Motor neuron (in vitro differentiated cells): ENCODE measurements around the gene FARP1. TPM values are rescaled to one million over a fixed set of nuclear protein-coding genes. Genes with fewer than 3 reads are reported as not detected.

Experiments
- ATAC-seq, 8 experiments: fragments of 200-7000 bp; cut with Tn5 transposase; replicated peaks in 6 of 8; 2 replicates each; pipeline ENCODE4 v1.8.0; 2021; ENCODE audit warnings: mild to moderate bottlenecking in 8 of 8, moderate library complexity in 8 of 8
- H3K27ac ChIP-seq, 2 donors: fragments of 250-450 bp; sonication (Bioruptor Pico); 2 replicates each; pipeline ENCODE4 v1.9.0; 2021; ENCODE audit warnings: antibody characterized with exemption in 2 of 2, mild to moderate bottlenecking in 2 of 2, moderate library complexity in 1 of 2
- H3K4me1 ChIP-seq, 2 donors: fragments of 250-450 bp; sonication (Bioruptor Pico); replicated peaks in 1 of 2; 2 replicates each; pipeline ENCODE4 v1.6.1; 2021; ENCODE audit warnings: antibody characterized with exemption in 2 of 2, mild to moderate bottlenecking in 2 of 2, moderate library complexity in 1 of 2
- H3K4me3 ChIP-seq, 5 donors: fragments of 250-450 bp; sonication (Bioruptor Pico); 2 replicates each; pipeline ENCODE4 v1.9.0; 2021; ENCODE audit warnings: antibody characterized with exemption in 5 of 5, mild to moderate bottlenecking in 5 of 5, moderate library complexity in 4 of 5
- WGBS, 10 experiments: fragments of 450-650 bp; shearing (Covaris generic); methylation state at CpG; one replicate each; pipeline ENCODE4 v1.0.0; 2022; 5-methylcytosine and 5-hydroxymethylcytosine counted together
- in situ Hi-C, 9 experiments: fragments of 400-800 bp; cut with MboI; loops; one replicate each; pipeline ENCODE4 v1.15.0; 2021; ENCODE audit warnings: low sequenced_read_pairs in 9 of 9, low pct_unique_long_range_greater_than_20kb in 2 of 9; ENCODE audit not compliant: unreplicated experiment in 9 of 9
- total RNA-seq, 8 experiments: library from RNA; unstranded; fragments of 300-600 nt; gene quantifications; 2 replicates each; pipeline versions ENCODE4 v1.2.3 to v1.2.4, GENCODE V29; 2022

FARP1 gene
- total RNA-seq, 8 experiments from 2014 or later, result 6.5 to 349 (median 25.6) TPM

DNA sequence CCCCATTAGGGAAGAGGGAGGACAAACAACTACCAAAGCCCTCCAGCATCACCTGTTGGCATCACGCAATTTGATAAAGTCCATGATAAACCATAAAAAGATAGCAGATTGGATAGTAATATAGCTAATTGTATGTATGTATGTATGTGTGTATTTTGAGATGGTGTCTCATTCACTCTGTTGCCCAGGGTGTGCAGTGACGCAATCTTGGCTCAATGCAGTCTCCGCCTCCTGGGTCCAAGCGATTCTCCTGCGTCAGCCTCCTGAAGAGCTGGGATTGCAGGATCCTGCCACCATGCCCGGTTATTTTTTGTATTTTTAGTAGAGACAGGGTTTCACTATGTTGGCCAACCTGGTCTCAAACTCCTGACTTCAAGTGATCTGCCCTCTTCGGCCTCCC lies 108.8 kb downstream of the FARP1 start:
- Histone ChIP-seq H3K27ac (no peak overlapping the region), H3K4me3 (no peak overlapping the region), H3K4me1 (peaks cover 0 to 5% of the 10 kb centered on the region in 2 donors)
- no peak for ATAC-seq
- WGBS, 10 experiments, result 80 to 100% (median 96%) methylated on average over 1 to 7 of the region's 7 CpGs; no CpG with 5 or more reads in 1 of the 10 experiments
- in situ Hi-C loops, result no loop called here

DNA sequence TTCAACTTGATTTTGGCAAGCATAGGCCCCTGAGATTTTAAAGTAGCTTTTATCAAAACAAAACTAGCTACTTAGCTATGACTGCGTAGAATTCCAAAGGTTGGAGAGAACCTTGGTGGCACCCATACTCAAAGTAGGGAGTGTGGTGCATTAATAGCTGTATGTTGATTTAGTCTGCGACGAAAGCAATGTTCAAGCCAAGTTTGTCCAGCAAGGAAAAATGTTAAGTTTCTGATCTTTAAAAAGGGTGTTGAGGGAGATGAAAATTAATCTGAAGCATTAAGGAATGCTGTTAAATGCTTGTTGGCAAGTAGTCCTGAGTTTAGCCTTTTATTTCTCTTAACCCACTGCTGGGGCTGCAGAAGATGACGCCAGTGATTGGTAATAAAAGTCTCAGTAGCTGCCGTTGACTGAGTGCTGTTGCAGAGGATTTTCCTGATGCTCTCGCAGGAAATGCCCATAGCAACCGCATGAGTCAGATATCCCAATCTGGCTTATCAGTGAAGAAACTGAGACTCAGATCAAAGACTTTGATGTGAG lies 110.1 kb downstream of the FARP1 start:
- peak in 3 of 8 experiments; percentile 39 to 83 (median 80) for ATAC-seq
- WGBS, 10 experiments, result 11 to 90% (median 87%) methylated on average over 2 to 7 of the region's 7 CpGs; no CpG with 5 or more reads in 1 of the 10 experiments
- Histone ChIP-seq H3K4me1 (peaks cover 0 to 5% of the 10 kb centered on the region in 2 donors), H3K4me3 (no peak overlapping the region), H3K27ac (no peak overlapping the region)
- in situ Hi-C loops, result no loop called here

DNA sequence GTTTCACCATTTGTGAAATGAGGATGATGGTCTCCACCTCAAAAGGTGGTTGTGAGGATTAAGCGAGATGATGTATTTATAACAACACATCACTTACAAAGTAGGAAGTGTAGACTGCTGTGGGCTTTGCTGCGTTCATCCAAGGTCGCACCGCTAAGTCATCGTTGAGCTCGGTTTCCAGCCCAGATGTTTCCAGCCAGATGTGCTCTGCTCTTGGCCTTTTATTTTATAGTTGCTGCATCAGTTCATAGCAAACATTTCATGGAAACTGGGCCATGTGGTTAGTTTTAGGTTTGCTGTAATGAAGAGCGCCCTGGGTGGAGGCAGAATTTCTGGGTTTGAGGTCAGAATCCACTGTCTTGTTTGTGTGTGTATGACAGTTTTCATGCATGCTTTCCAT lies 110.6 kb downstream of the FARP1 start:
- H3K4me3 ChIP-seq, result no peak overlapping the region
- no peak overlapping the region for H3K27ac ChIP-seq
- no peak for ATAC-seq
- WGBS, 10 experiments, result 72 to 91% (median 83%) methylated on average over 1 to 6 of the region's 7 CpGs; no CpG with 5 or more reads in 4 of the 10 experiments
- peaks cover 0 to 5% of the 10 kb centered on the region in 2 donors for H3K4me1 ChIP-seq
- in situ Hi-C loops, result no loop called here

DNA sequence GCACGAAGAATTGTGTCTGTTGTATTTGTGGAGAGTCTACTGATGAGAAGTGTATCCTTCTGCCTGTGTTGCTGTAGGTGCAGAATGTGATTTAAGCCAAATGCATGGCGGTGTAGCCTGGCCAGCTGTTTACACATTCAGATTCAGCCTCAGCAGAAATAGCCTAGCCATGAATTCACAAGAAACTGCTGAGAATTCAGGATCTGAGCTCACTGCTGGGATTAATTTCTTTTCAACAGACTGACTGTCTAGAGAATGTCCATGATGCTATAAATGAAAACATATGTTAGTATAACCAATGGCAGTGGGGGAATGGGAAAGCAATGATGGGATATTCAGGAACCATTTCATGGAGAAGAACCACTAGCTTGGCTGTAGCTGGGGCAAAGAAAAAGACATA lies 111.6 kb downstream of the FARP1 start:
- in situ Hi-C loops, result no loop called here
- WGBS, 10 experiments, result 0 to 100% (median 70%) methylated on average over 1 to 2 of the region's 2 CpGs; no CpG with 5 or more reads in 4 of the 10 experiments
- Histone ChIP-seq H3K27ac (no peak overlapping the region), H3K4me1 (peaks cover 0 to 5% of the 10 kb centered on the region in 2 donors), H3K4me3 (no peak overlapping the region)
- peak in 2 of 8 experiments; percentile 13 to 75 for ATAC-seq

DNA sequence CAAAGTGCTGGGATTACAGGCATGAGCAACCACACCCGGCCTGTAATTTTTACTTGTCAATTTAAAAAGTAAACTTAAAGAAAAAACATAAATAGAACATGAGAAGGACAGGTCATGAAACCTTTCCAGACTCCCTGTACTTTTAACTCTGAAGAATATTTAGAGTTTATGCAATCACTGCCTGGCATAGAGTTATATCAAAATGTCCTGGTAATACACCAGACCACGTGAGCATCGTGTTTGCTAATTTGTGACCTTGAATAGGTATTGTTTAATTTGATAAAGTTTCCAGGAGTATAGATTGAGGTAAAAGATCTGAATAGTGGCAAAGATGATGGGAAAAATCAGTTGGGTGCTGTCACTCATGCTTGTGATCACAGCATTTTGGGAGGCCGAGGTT lies 115.3 kb downstream of the FARP1 start:
- H3K4me1 ChIP-seq, result peaks cover 0 to 9% of the 10 kb centered on the region in 2 donors
- no peak overlapping the region for H3K4me3 ChIP-seq
- ATAC-seq, result no peak
- H3K27ac ChIP-seq, result no peak overlapping the region
- in situ Hi-C loops, result no loop called here
- WGBS, 10 experiments, result 83 to 100% (median 98%) methylated on average over 1 to 4 of the region's 4 CpGs; no CpG with 5 or more reads in 2 of the 10 experiments

DNA sequence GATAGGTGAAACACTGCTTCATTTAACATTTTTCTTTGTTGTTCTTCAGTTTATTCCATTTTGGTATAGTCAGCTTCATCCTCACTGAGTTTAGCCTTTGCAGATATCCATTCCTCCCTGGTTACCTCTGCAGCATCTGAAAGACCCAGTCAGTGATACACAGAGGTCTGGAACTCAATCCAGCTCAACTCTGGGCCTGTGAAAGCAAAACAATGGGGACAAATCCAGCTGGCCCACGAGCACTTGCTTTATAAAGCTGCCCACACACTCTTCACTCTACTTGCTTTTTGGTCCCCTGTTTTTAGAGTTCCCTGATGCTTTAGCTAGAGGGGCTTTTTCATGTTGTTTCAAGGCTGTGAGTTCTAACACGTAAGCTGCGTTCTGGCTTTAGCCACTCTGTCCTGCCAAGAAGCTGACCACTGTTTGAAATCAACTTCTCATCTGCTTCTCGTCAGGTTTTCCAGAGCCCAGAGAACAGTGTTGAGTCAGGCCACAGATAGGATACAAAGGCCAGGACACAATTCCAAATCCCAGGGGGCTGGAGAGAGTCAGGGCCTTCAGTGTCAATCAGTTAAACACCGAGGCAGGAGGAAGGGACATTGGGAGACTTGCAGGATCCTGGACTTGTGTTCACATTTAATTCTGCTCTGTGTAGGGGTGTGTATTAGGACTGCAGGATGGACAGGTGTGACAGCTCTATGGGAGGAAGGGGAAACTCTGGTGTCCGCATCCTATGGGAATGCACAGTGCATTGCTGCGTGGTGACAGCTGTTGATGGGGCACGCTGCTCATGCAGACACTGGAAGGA lies 117.7 kb downstream of the FARP1 start:
- ATAC-seq, result peak in 1 of 8 experiments; percentile 40
- in situ Hi-C loops, result no loop called here
- 63 to 100% (median 88%) methylated on average over 1 to 7 of the region's 8 CpGs for WGBS, 10 experiments

DNA sequence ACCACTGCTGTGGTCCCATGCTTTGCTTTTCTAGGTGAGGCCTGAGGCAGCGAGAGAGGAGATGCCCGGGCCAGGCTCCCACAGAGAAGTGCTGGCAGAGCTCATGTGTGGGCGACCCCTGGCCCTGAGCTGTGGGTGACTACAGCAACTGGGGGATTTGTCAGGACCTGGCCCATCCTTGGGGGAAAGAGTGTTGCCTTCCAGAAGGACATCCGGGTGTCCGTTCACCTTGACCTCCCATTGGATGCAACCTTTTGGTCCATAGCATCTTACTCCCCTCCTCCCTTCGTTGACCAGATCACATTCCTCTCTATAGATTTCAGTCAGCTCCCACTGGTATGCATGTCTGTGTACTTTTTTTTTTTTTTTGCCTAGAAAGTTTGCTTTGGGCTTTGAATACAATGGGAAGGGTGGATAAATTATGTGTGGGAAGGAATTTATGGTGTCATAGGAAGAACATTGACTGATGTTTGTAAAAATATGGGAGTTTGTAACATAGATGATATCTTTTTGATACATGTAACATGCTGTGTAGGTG lies 118.3 kb downstream of the FARP1 start:
- 60 to 94% (median 72%) methylated on average over 1 to 4 of the region's 6 CpGs; no CpG with 5 or more reads in 5 of the 10 experiments for WGBS, 10 experiments
- H3K27ac ChIP-seq, result no peak overlapping the region
- no peak overlapping the region for H3K4me3 ChIP-seq
- peak in 1 of 8 experiments; percentile 72 for ATAC-seq
- in situ Hi-C loops, result no loop called here
- peaks cover 0 to 13% of the 10 kb centered on the region in 2 donors for H3K4me1 ChIP-seq

More for the DNA sequence above, 117.7 kb downstream of the FARP1 start:
- Histone ChIP-seq H3K4me3 (no peak overlapping the region), H3K27ac (no peak overlapping the region), H3K4me1 (peaks cover 0 to 10% of the 10 kb centered on the region in 2 donors)

DNA sequence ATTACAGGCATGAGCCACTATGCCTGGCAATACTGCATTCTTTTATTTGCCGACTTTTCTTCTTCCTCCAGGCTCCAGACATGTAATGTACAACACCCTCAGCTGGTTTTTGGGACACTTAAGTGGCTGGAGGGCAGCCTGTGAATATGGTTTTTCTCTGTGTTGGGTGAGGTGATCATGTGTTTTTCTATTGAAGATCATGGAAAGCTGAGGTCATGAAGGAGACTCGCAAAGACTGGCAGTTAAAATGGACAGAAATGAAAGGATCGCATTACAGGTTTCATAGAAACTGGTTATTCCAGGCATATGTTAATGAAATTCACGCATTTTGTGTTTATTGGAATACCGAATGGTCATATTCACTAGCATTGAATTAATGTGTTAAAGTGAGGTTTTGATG lies 119.4 kb downstream of the FARP1 start:
- Histone ChIP-seq H3K27ac (no peak overlapping the region), H3K4me3 (no peak overlapping the region), H3K4me1 (peaks cover 0 to 16% of the 10 kb centered on the region in 2 donors)
- ATAC-seq, result peak in 3 of 8 experiments; percentile 63 to 95 (median 92)
- 0 to 100% (median 89%) methylated on average over 2 to 5 of the region's 5 CpGs for WGBS, 10 experiments
- in situ Hi-C loops, result no loop called here

DNA sequence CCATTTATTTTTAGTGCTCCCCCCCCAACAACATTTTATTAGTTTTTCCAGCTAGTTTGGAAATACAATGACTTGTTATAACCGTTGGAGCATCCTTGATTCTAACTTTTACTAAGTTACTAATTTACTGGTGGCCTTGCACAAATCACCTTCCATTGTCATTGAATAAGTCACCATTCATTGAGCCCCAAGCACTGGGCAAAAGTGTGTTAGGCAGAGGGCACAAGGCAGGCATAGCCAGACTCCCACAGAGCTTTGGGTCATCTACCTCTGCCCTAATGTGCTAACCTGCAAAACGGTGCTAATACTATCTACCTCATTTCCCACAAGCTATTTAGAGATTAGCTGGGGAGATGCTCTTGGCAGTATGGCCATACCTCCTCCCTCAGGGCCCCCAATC lies 120.9 kb downstream of the FARP1 start:
- 40 to 100% (median 89%) methylated on average over 1 to 2 of the region's 2 CpGs; no CpG with 5 or more reads in 1 of the 10 experiments for WGBS, 10 experiments
- ATAC-seq, result no peak
- Histone ChIP-seq H3K4me1 (peaks cover 0 to 16% of the 10 kb centered on the region in 2 donors), H3K27ac (no peak overlapping the region), H3K4me3 (no peak overlapping the region)
- in situ Hi-C loops, result no loop called here

DNA sequence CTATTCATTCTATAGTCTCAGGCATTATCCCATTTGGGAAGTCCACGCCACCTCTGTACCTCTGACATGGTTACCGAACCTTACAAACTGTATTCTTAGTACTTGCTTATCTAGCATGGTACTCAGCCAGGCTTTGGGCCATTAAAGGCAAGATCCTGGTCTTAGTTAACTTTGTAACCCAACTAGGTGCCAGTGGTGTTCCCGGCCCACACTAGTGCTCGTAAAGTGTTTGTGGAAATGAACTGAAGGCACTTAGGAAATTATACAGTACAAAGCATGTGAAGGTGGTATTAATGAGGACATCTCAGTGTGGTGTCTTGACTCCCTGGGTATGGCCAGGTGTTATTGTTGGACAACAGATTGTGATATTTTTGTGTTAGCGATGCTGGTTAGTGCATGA lies 122.0 kb downstream of the FARP1 start:
- no peak for ATAC-seq
- H3K27ac ChIP-seq, result no peak overlapping the region
- WGBS, 10 experiments, result 85 to 100% (median 100%) methylated on average over 1 to 5 of the region's 5 CpGs; no CpG with 5 or more reads in 1 of the 10 experiments
- in situ Hi-C loops, result no loop called here
- peaks cover 0 to 16% of the 10 kb centered on the region in 2 donors for H3K4me1 ChIP-seq
- no peak overlapping the region for H3K4me3 ChIP-seq

DNA sequence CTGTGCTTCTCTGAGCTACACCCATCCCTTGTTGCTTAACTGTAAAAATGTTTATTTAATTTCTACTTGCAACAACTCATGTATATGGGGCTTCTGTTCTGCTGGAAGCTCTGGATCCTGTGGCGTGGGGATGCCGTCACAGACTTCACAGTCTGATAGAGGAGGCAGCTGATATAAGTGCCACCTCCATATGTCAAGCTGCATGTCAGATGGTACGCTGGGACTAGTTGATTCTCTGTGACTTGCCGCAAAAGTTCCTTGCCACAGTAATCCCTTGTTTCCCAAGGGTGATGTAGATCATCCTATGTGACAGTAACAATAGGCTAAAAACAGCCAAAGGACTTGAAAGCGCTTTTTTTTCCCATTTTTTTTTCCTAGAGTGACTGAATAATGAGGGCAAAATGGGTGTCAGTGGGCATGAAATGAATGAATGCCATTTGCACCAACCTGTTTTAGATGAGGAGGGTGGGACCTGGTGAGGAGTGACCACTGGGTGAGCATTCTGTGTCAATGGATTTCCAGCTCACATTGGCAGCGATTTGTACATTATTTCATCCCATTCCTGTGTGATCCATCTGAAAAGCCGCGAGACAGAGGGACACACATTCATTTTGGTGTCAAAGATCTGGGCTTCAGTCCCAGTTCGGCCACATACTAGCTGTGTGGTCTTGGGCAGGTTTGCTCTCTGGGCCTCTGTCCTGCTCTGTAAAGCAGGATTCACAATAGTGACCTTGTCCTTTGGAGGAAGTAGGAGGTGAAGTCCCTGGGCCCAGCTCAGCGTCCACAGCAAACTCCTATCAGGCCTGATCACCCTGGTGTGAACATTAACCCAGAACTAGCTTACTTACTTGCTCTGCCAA lies 123.0 kb downstream of the FARP1 start:
- in situ Hi-C loops, result no loop called here
- ATAC-seq, result peak in 5 of 8 experiments; percentile 45 to 74 (median 71)
- 29 to 90% (median 63%) methylated on average over 1 to 7 of the region's 10 CpGs; no CpG with 5 or more reads in 1 of the 10 experiments for WGBS, 10 experiments
- Histone ChIP-seq H3K4me1 (peaks cover 0 to 12% of the 10 kb centered on the region in 2 donors), H3K4me3 (no peak overlapping the region), H3K27ac (no peak overlapping the region)

DNA sequence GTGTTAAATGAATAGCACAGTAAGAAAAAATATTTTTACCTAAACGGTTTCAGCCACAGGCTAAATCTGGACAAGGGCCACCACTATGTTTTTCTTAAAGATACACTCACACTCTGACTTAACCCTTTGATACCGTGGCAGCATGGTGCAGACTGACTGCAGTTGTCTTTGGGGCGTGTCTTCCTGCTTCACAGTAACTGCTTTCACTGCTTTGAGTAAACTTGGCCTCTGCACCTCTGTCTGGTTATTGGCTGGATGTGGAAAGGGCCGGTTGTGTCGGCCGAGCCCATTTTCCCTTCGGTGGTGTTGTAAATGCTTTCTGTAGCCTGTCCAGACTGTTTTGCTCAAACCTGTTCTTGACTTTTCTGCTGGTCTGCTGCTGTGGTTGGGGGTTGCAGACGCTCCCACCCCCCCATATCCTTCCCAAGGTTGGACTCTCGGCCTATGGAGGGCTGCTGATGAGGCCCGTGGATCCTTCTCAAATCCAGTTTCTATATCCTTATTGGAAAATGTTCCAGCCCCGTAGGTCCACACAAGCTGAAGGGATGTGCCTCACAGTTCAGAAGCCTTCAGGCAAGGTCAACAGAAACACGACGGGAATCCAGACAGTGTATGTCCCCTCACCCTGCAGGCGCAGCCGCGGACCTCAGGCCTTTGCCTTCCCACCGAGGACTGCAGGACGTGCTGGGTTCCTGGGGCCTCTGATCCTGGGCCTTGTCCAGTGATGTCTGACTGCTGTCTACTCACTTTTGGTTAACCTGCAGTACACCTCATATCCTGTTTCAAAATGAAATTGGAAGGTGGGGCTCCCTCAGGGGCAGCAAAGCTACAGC lies 124.4 kb downstream of the FARP1 start:
- WGBS, 10 experiments, result 43 to 93% (median 84%) methylated on average over 2 to 7 of the region's 18 CpGs; no CpG with 5 or more reads in 2 of the 10 experiments
- in situ Hi-C loops, result no loop called here
- H3K27ac ChIP-seq, result no peak overlapping the region
- peak in 1 of 8 experiments; percentile 41 for ATAC-seq
- H3K4me3 ChIP-seq, result no peak overlapping the region
- peaks cover 2 to 16% of the 10 kb centered on the region in 2 donors for H3K4me1 ChIP-seq
